GM12864 (cell line): Measurements from ENCODE around the gene ASS1.
A peak's percentile ranks its signal among the peaks of the same experiment; 100 is the strongest.

ENCODE experiments used
- DNase-seq: peaks from one replicate; pipeline ENCODE4 v3.0.0-alpha.2; 2011; ENCODE audit warnings: low read depth
- H3K4me3 ChIP-seq: 2 replicates; pipeline ENCODE4 v1.5.1; 2011; ENCODE audit warnings: mild to moderate bottlenecking, low read depth, low read length, control low read depth
- TF ChIP-seq, protein P1 (sequence below): IDR thresholded peaks from 2 replicates; pipeline ENCODE4 v1.5.1; 2011; ENCODE audit warnings: low read depth, mild to moderate bottlenecking, moderate library complexity, low read length, control low read depth, inconsistent platforms; ENCODE audit errors: missing control alignments

ASS1 gene

GRCh38 chr9:130448035-130448624 is 3.4 kb downstream of the ASS1 start:
- TF ChIP-seq, protein P1, sequence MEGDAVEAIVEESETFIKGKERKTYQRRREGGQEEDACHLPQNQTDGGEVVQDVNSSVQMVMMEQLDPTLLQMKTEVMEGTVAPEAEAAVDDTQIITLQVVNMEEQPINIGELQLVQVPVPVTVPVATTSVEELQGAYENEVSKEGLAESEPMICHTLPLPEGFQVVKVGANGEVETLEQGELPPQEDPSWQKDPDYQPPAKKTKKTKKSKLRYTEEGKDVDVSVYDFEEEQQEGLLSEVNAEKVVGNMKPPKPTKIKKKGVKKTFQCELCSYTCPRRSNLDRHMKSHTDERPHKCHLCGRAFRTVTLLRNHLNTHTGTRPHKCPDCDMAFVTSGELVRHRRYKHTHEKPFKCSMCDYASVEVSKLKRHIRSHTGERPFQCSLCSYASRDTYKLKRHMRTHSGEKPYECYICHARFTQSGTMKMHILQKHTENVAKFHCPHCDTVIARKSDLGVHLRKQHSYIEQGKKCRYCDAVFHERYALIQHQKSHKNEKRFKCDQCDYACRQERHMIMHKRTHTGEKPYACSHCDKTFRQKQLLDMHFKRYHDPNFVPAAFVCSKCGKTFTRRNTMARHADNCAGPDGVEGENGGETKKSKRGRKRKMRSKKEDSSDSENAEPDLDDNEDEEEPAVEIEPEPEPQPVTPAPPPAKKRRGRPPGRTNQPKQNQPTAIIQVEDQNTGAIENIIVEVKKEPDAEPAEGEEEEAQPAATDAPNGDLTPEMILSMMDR, result no peak
- no peak overlapping the region for H3K4me3 ChIP-seq
- no peak for DNase-seq

- TF ChIP-seq, protein P1, result no peak
- H3K4me3 ChIP-seq, result no peak overlapping the region
- no peak for DNase-seq
Measured at GRCh38 chr9:130448771-130449603, 4.2 kb downstream of the ASS1 start.

GRCh38 chr9:130450344-130451003 is 5.7 kb downstream of the ASS1 start:
- no peak for DNase-seq
- TF ChIP-seq, protein P1, result no peak
- no peak overlapping the region for H3K4me3 ChIP-seq

DNA sequence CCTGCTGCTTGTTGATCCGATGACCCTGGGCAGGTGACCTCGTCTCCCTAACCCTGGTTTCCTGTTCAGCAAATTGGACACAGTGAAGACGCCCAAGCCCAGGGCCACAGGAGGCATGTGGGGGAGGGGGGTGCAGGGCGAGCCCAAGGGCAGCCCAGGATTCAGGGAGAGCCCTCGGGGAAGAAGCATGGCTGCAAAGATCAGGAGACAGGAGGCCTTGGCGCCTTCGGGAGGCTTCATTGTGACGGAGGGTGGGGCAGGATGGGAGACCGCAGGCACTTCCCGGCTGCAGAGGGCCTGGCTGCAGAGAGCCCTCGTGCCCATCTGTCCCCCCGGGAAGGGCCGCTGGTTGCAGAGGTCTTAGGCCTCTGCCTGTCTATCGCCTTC is 6.2 kb downstream of the ASS1 start:
- DNase-seq, result no peak
- TF ChIP-seq, protein P1, result no peak

DNA sequence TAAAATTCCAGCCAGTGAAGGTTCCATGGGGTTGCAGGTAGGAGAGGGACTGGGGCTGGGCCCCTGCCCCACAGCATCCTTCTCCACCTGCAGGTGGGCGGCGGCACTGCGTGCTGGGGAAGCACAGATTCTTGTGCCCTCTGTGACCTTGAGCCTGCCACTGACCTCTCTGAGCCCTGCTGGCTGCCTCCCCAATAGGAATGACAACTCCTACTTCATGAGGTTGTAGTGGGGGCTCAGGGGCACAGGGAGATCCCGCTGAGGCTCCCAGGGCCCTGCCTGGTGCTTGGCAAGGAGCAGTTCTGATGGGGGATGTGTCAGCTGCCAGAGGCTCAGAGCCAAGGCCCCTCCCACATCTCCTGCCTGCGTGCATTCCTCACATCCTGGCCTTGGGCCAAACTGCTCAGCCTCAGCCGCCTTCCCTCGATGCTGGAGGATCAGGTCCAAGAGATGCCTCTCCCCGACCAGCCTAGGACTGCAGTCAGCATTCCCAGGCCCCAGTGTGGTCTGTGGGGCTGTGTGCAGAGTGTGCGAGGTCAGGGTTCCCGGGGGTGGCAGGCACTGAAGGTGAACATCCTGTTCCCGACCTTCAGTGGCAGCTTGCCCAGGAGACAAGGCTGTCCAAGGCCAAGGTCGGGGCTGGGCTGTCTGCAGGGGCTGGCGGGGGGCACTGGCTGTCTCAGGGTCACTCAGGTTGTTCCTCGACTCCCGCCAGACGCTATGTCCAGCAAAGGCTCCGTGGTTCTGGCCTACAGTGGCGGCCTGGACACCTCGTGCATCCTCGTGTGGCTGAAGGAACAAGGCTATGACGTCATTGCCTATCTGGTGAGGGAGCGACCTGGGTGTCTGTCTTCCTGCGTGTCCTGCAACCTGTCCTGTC is 7.0 kb downstream of the ASS1 start:
- no peak overlapping the region for H3K4me3 ChIP-seq
- no peak for DNase-seq
- TF ChIP-seq, protein P1, result peak; percentile 57

More for the DNA sequence above, 6.2 kb downstream of the ASS1 start:
- no peak overlapping the region for H3K4me3 ChIP-seq

- DNase-seq, result no peak
- TF ChIP-seq, protein P1, result no peak
- no peak overlapping the region for H3K4me3 ChIP-seq
Measured at GRCh38 chr9:130452835-130453234, 8.1 kb downstream of the ASS1 start.
